ENCODE measurements around the gene CCL20. TPM values are rescaled to one million over a fixed set of nuclear protein-coding genes. Genes with fewer than 3 reads are reported as not detected.

CCL20 gene
- total and polyA plus RNA-seq, 3 donors from 2014 or later: 0.55 to 0.99 (median 0.81) TPM

- no peaks in the 10 kb centered on the region for H3K4me1 ChIP-seq
- H3K27ac ChIP-seq: no peak overlapping the region
- 42 to 44% methylated on average over 10 of the region's 10 CpGs for WGBS, 2 donors
- no peaks in the 10 kb centered on the region for H3K9me3 ChIP-seq
- H3K27me3 ChIP-seq: no peaks in the 10 kb centered on the region
- intact Hi-C loops (cut with DNase I; ENCODE audit: low total_unique reads): no loop called here
- DNase-seq: peak; percentile 56
- H3K4me3 ChIP-seq: no peak overlapping the region
- no peak for TF ChIP-seq CTCF (IDR thresholded peaks at IDR 0.05)
- no peak for TF ChIP-seq POLR2A (IDR thresholded peaks at IDR 0.05)
- no peaks in the 10 kb centered on the region for H3K36me3 ChIP-seq (ENCODE audit: low read depth, missing control alignments)
Measured at GRCh38 chr2:227817850-227818674, 4.4 kb downstream of the CCL20 start.

DNA sequence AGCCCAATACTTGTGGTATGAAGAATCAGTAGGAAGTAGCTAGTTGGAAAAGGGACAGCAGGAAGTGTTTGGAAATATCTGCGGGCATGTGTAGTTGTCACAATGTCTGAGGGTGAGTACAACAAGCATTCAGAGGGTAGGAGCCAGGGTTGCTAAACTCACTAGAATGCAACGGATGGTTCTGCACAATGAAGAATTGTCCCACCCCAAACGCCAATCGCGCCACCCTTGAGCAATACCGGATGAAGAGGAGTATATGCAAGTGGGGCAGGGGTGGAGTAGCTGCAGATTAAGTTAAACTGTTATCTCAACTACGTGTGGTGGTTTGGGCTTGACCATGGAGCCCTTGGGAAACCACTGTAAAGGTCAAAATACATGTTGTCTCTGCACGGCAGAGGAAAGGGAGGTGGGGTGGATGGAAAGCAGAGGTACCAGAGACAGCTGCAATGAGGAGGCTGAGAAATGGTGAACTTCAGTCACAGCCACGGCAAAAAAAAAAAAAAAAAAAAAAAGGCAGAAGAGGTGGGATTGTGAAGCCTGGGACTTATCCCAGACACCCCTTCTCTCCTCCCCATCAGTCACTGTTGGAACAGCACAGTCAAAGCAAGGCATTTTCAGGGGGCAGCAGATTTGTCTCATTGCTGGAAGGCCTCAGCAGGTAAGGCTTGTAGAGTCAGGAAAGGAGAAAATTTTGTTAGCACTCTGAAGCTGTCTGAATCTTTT, 5.2 kb downstream of the CCL20 start:
- Histone ChIP-seq H3K27ac (no peak overlapping the region), H3K9me3 (no peaks in the 10 kb centered on the region), H3K27me3 (no peaks in the 10 kb centered on the region), H3K36me3 (ENCODE audit: low read depth, missing control alignments) (no peaks in the 10 kb centered on the region), H3K4me1 (no peaks in the 10 kb centered on the region), H3K4me3 (no peak overlapping the region)
- TF ChIP-seq POLR2A (IDR thresholded peaks at IDR 0.05) (no peak), CTCF (IDR thresholded peaks at IDR 0.05) (no peak)
- intact Hi-C loops (cut with DNase I; ENCODE audit: low total_unique reads): no loop called here
- peak; percentile 14 for DNase-seq
- 76 to 84% methylated on average over 9 of the region's 9 CpGs for WGBS, 2 donors

DNA sequence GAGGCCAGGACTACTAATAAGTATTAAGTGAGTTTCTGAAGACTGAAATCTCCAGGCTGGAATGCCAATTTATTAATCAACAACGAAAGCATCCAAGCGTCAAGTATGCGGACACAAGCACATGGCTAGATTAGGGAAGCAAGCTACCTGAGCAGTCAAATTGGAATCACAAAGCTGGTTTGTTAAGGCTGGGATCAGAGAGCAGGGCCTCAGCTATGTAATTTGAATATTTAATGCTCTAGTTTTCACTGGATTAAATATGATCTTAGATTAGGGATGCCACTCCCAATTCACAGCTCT, 5.7 kb downstream of the CCL20 start:
- TF ChIP-seq POLR2A (IDR thresholded peaks at IDR 0.05) (no peak), CTCF (IDR thresholded peaks at IDR 0.05) (no peak)
- 87 to 93% methylated on average over 3 of the region's 3 CpGs for WGBS, 2 donors
- Histone ChIP-seq H3K36me3 (ENCODE audit: low read depth, missing control alignments) (no peaks in the 10 kb centered on the region), H3K27me3 (no peaks in the 10 kb centered on the region), H3K4me3 (no peak overlapping the region), H3K4me1 (no peaks in the 10 kb centered on the region), H3K9me3 (no peaks in the 10 kb centered on the region), H3K27ac (no peak overlapping the region)
- DNase-seq: no peak
- intact Hi-C loops (cut with DNase I; ENCODE audit: low total_unique reads): no loop called here

GRCh38 chr2:227821043-227821942, 7.7 kb downstream of the CCL20 start:
- no peaks in the 10 kb centered on the region for H3K36me3 ChIP-seq (ENCODE audit: low read depth, missing control alignments)
- H3K4me3 ChIP-seq: no peak overlapping the region
- WGBS, 2 donors: 94 to 95% methylated on average over 4 of the region's 4 CpGs
- H3K9me3 ChIP-seq: no peaks in the 10 kb centered on the region
- DNase-seq: no peak
- H3K27ac ChIP-seq: no peak overlapping the region
- H3K4me1 ChIP-seq: no peaks in the 10 kb centered on the region
- intact Hi-C loops (cut with DNase I; ENCODE audit: low total_unique reads): no loop called here
- H3K27me3 ChIP-seq: no peaks in the 10 kb centered on the region
- no peak for TF ChIP-seq CTCF (IDR thresholded peaks at IDR 0.05)
- no peak for TF ChIP-seq POLR2A (IDR thresholded peaks at IDR 0.05)
